Left kidney (tissue), 2 donors: Measurements from ENCODE around the gene CCDC154. TPM values are rescaled to one million over a fixed set of nuclear protein-coding genes. Genes with fewer than 3 reads are reported as not detected.
"Not testable (repeated sequence)": the region's sequence is repeated elsewhere in the genome, so short reads cannot be mapped to it uniquely, and the experiment has no call there.

ENCODE experiments used
- DNase-seq: peaks from one replicate; pipeline ENCODE4 v3.0.0-alpha.2; 2013
- polyA plus RNA-seq: library from polyadenylated mRNA; unstranded; fragments of 120-200 nt; gene quantifications from one replicate; pipeline ENCODE4 v1.2.1, GENCODE V29; 2013; ENCODE audit not compliant: insufficient read length

The CCDC154 gene
- polyA plus RNA-seq, 1 donor: 2.6 TPM

DNA sequence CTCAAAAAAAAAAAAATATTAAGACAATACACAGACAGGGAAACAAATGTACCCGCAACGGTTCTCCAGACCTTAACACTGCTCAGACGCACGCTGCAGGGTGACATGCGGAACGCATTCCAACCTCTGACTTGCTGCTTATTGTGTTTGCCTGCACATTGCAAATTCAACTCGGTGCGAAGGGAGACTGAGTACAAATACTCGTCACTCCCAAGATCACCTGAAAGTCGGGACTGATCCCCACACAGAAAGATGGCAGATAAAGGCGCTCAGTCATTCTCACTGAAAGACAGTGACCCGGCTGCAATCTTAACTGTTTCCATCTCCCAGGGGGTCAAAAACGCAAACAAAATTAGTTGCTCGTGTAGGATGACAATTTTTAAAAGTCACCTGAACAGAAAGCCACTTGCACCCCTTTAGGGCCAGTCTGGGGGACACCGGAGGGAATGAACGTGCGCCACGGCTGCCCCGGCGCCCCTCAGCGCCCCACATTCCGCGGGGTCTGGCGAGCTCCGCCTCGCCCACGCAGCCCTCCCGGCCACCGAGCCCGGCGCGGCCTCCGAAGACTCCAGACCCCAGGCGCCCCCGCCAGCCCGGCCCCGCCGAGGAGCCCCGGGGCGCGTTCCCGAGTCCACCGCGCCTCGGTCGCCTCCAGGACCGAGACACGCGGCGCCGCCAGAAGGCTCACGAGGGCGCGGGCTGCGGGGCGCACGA is 29.9 kb upstream of the CCDC154 start:
- no peak for DNase-seq

DNA sequence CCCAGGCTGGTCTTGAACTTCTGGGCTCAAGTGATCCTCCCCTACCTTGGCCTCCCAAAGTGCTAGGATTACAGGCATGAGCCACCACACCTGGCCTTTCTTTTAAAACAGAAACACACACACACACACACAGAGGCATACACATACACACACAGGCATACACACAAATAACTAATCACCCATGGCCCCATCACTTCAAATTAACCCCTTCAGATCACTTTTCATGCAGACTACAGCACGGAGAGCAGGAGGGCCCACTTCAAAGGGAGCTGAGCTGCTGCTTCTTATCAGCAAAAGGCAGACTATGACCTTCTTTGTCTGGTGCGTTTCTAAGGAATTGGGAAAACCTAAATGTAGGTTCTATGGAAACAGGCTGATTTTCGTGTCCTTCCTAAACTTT is 28.6 kb upstream of the CCDC154 start:
- DNase-seq: no peak

DNA sequence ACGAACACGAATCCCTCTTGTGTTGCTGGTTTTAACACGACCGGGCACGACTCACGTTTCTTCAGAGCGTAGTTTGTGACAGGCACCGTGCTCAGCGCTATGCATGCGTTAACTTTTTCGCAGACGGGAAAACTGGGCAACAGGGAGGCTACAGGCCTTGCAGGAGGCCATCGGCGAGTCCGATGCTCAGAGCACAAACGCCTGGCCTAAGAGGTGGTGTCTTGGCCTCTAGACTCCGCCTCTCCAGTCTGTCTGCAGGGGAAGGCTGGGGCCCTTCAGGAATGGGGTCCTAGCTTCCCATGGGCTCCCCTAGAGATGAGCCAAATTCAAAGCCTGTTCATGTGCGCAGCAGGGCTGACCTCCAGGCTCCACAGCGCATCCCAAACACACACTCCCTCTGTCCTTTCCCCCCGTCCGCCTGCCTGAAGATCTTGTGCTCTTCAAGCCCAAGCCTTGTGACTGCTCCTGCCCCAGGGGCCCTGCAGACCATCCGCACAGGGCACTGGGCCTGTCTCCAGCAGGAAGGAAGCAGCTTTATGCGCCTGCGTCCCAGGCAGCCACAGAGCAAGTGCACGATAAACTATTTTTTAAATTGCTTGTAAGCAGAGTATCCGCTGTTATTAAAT is 27.3 kb upstream of the CCDC154 start:
- DNase-seq: no peak

DNA sequence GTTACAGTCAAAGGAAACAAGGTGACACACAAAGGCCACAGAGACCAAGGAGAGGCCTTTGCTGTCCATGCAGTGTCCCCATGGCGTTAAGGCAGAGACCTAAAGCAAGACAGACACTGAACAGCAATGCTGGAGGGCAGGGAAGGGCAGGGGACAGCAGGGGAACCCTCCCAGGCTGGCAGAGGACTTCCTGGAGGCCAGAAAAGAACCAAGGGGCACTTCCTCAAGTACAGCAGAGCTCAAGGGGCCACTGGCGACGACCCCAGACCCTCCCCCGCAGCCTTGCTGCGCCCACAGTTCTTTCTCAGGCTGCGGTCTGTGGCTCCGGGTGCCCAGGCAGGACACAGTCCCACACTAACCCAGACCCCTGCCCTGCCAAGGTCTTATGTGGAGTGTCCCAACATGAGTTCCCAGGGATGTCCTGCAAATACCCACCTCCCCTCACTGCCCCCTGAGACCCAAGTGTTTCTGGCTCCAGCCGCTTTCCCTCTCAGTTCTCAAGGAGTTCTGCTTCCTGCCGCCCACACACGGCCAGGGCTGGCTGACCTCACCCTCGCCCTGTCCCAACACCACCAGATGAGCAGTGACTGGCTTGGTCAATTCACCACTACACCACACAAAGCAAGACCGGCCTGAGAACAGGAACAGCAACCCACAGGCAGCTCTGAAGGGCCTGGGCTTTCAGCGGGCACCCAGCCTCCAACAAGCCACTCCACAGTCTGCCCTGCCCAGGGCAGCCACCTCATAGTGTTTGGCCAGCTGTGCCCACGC is 26.3 kb upstream of the CCDC154 start:
- DNase-seq: no peak

DNA sequence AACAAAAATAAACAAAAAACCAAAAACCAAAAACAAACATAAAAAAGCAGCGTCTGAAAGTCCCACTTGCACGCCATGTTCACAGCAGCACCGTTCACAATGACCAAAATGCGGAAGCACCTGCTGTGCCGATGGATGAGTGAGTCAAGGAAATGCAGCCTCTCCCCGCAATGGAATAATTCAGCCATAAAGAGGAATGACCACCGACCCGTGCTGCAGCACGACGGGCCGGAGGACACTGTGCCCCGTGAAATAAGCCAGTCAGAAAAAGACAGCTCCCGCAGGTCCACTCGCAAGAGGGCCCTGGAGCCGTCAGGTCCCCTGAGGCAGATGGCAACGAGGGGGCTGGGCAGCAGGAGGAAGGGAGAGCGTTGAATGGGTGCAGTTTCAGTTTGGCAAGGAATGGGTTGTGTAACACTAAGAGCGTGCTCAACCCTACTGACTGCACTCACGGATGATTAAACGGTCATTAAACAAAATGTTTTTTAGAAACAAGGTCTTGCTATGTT is 25.4 kb upstream of the CCDC154 start:
- no peak for DNase-seq

DNA sequence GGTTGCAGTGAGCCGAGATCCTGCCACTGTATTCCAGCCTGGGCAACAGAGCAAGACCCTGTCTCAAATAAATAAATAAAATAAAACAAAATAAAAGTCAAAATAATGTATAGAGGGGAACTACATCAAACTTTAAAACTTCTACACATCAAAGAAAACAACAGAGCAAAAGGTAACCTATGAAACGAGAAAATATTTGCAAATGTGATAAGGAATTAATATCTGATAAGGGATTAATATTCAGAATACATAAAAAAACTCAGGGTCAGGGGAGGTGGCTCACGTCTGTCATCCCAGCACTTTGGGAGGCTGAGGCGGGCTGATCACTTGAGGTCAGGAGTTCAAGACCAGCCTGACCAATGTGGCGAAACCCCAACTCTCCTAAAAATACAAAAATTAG is 24.8 kb upstream of the CCDC154 start:
- DNase-seq: not testable (repeated sequence)

DNA sequence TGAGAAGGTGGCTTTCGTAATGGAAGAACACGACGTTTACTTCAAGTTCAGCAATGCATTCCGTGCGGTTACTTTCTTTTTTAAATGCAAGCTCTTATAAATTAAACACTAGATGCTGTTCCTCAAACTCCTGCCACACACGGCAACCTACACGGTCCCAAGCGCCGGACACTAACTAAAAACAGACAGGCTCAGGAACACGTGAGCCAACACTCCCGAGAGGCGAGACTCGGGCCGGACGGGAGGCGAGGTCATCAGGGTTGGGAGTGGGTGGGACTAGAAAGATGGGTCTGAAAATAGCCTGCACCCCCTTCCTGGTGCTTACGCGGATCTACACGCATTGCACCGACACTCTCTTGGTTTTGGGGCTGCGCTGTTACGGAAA is 24.1 kb upstream of the CCDC154 start:
- DNase-seq: no peak

DNA sequence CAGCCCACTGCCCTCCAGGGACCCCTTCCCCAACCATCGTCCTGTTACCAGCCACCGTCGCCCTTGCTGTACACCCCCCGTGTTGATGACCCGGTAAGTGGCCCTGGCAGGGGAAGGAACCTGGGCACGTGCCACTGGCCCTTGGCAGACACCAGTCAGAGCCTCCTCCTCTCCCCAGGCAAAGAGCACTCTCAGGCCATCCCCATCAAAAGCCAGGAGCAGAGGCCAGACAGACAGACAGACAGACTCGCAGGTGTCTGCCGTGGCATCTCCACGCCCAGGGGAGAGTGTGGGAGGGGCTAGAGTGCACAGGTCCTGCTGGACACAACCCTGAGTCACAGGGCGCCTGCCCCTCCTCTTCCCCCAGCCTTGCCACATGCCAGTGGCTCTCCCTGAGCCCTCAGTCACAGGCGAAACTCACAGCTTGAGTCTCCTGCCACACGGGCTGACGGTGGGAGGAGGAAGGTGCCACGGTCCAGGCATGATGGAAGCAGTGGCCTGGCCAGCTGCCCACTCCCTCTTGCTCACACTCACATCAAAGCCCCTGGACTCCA is 22.7 kb upstream of the CCDC154 start:
- DNase-seq: no peak

DNA sequence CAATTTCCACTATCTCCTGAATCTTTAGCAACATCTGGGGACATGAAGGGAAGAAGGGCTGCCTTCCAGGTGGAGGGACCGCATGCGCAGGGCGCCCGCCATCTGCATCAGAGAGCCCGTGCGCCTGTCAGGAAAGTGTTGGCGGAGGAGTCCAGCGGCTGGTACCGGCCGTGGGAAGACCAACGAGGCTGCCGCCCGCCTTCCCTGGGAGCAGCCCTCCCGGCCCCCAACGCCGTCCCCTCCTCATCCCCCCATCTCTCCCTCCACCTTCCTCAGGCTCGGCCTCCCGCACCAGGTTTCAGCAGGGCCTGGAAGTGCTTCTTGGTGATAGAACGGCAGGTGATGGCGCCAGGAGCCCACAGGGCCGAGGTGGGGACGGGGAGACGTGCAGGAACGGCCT is 21.7 kb upstream of the CCDC154 start:
- no peak for DNase-seq

DNA sequence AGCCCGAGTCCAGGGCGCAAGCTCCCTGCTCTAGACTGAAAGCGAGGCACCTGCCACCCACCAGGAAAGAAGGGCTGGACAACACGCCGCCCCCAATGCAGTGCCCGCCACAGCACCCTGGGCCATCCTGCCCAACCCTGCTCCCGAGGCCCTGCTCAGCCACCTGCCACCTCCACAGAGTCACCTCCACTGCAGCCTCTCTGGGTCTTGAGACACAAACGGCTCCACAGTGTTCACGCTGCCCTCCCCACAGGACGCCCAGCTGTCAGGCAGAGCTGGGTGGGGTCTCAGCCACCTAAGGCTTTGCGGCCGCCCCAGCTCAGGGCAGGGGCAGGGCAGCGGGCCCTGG is 21.2 kb upstream of the CCDC154 start:
- DNase-seq: no peak

DNA sequence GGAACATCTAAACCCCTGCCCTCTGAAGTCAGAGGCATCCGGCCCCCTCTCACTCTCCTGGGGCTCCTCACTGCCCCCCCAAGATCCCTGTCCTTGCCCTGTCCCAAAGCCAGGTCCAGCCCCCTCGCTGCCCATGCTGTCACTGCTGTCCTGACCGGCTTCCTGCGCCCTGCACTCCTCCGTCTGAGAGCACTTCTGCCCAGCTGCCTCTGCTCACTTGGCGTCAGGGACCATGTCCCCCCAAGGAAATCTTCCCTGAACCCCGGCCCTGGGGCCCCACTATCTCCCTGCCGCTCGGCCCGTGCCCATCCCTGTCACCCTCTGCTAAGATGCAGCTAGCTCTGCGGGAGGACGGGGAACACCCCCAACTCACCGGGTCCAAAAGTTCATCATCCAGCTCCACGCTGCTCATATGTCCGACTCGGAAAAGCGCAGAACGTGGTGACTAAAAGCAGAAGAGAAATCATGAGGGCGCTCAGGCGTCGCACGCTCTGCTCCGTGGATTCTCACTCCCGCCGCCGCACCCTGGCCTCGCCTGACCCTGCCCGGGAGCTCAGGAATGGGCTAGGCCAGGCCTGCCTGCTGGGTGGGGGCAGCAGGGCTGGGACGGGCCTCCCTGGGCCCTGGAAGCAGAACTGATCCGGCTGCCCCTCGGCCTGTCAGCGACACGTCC is 20.7 kb upstream of the CCDC154 start:
- no peak for DNase-seq

DNA sequence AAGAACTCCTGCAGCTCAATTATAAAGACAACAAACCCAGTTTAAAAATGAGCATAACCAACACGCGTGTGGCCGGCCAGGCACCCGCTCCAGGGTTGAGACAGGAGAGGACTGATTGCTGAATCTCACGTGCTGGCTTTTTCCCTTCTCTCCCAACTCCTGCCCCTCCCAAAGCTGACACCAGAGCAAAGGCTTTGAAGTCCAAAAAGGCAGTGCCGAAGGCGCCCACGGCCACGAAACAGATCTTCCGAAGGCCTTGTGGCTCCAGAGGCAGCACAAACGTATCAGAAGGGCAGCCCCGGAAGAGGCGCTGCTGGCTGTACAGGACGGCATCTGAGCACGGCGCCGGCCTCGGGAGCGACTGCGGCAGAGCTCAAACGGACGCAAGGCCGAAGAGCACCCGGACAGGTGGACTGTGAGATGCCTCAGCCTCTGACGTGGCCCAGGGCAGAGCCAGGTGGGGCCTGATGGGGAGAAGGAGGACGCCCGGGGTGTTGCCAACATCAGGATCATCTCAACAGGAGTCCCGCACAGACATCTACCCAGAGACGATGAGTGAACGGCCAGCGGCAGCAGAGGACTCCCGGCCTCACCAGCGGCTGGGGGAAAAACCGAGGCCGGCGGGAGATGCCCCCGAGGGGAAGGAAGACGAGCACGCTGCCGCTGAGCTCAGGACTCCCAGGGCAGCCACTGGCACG is 20.0 kb upstream of the CCDC154 start:
- DNase-seq: no peak

DNA sequence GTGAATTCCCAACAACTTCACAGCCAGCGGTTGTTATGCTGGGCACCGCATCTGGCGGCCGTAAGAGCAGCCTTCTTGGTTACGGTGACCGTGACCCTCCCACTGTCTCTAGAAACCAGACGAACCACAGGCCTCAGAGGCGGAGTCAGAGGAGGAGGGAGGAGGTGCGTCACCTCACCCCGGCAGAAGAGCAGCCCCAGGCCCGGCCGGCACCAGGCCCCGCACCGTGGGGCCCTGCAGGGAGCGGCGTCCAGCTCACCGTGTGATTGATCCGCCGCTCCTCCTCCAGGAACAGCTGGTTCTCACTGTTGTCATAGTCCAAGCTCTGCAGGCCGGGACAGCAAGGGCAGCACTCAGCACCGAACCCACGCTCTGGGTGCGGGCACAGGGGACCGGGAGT is 16.8 kb upstream of the CCDC154 start:
- DNase-seq: no peak

DNA sequence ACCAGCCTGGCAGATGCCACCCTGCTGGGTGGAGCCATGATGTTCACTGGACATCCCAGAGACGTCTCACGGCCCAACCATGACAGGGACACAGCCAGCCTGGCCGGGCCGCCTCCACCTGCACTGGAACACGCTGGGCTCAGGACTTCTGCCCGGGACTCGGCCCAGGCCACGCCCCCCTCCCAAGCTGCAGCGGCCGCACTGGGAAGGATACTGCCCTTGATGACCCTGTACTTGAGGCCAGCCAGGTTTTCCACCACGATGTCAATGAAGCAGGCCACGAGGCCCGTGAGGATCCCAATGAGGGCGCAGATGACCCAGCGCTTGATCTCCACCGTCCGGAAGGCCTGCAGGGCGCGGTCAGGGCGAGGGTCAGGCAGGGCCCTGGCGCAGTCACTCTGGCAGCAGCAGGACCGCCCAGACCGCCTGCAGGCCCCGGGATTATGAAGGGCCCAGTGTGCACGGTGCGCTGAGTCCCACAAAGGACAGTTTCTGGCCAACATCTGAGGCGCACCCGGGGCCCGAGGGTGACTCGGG is 16.3 kb upstream of the CCDC154 start:
- DNase-seq: no peak

DNA sequence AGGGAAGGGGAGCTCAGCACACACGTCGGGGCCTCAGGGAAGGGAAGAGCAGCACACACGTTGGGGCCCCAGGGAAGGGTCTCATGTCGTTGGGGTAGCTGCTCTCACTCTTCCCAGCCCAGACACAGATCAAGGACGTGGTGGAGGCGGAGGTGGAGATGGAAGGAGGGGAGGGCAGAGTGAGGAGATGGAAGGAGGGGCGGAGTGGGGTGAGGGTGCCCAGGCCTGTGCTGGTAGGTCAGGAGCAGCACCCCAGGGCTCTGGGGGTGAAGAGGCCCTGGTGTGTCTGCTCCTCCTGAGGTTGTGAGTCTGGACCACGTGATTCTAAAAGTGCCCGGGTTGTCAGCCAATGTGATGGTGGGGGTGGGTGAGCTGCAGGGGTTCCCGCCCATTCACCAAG is 15.6 kb upstream of the CCDC154 start:
- DNase-seq: no peak

DNA sequence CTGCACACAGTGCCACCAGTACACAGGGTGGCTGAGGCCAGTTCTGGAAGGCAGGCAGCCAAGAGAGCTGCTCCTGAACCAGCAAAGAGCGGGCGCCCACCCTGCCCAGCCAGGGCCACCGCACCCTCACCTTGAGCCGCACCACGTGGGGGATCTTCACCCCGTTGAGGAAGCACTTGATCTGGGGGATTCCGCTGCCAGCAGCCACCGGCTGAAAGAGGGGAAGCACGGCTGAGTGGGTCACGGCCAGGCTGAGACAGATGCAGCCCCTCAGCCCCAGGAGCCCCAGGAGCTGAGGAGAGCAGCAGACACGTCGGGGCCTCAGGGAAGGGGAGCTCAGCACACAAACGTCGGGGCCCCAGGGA is 14.6 kb upstream of the CCDC154 start:
- DNase-seq: no peak

DNA sequence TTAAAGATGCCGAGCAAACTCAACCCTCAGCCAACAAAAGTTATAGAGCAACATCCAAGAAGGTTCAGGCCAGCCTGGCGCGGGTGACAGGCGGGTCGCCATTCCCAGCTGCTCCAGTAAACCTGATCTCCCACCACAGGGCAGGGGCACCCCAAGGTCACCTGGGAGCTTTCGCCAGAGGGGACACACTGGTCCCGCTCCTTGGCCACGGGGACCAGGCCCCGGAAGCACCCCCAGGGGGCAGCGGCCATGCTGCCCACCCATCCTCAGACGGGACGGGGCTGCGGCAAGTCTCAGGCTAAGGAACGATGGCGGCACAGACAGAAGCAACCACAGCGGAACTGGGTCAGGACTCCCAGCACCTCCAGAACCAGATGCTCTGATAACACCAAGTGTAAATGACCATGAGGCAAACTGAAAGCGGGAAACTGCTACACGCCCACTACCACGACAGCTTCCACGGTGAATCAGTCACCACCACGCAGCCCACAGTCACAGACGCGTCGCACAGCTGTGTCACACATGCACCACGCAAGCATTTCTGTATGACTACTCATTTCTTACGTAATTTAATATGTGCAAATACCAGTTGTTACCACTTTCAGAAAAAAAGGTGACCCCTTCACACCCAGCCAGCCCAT is 14.1 kb upstream of the CCDC154 start:
- DNase-seq: no peak

DNA sequence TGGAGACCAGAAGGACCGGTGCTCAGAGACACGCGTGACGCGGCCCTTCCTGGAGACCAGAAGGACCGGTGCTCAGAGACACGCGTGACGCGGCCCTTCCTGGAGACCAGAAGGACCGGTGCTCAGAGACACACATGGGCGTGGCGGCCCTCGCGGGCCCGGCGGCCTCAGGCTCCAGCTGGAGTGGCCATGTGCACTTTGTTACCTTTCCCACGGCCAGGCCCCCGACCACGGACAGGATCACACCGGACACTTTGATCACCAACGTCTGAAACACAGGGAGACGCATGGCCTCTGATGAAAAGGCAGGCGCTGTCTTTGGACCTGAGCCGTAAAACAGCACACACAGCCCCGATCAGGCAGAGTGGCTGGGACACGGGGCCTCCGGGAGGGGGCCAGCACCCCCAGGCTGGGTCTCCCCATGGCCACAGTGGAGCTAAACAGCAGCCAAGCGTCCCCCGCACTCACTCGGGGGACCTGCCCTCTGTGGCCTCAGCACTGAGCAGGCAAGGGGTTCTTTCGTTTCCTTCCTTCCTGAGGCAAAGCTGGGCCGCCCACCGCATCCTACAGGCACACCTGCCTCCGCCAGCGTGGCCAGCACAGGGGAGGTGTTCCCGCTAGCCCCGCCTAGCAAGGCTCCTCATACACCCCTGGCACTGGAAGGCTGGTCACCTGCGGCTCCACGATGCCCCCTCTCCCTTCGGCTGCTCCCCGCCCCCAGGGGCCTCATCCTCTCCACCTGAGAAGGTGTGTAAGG is 13.3 kb upstream of the CCDC154 start:
- DNase-seq: no peak

DNA sequence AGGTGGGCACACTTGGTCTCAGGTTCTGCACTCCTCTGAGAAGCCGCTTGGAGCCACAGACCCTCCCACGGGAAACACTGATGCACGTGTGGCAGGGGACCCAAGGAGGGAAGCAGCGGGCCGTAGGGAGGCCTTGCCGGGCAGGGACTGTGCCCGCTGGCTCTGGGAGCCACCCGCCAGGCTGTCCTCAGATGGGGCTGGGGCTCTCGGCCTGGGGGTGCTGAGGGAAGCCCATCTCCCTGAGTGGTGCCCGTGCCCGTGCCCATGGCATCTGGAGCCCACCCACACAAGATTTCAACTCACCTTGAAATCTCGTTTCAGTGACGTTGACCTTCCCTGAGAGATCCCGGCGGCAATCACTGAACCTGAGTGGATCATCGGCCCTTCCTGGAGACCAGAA is 12.6 kb upstream of the CCDC154 start:
- DNase-seq: no peak
